ENCODE data around the gene AK5.

- TF ChIP-seq CTCF (optimal IDR thresholded peaks at IDR 0.05 in 1 of 3, IDR thresholded peaks at IDR 0.05 in 1 of 3, conservative IDR thresholded peaks at IDR 0.05 in 1 of 3; ENCODE audit: extremely low read depth in 1 of 3, insufficient read depth in 2 of 3, low read length in 3 of 3) (no peak), EZH2 (IDR thresholded peaks at IDR 0.05; ENCODE audit: low read length) (peak; percentile 72)
Measured at GRCh38 chr1:77282187-77282865, 507 bp downstream of the AK5 start.
